B cell (primary cell): ENCODE data around the gene TPRG1L. TPM values are rescaled to one million over a fixed set of nuclear protein-coding genes. Genes with fewer than 3 reads are reported as not detected.

Experiments
- ATAC-seq: fragments of 200-7000 bp; cut with Tn5 transposase; one replicate; pipeline ENCODE4 v1.10.0; 2021; ENCODE audit warnings: low read depth, mild to moderate bottlenecking, moderate number of reproducible peaks, moderate library complexity
- CTCF ChIA-PET: fragments of 350-600 bp; sonication (Branson Sonifier 250); formaldehyde crosslinking; loops from one replicate; lab custom pipeline; 2021; ENCODE audit warnings: antibody characterized with exemption, inconsistent platforms; lab: Charles Lee
- POLR2A ChIA-PET: fragments of 350-600 bp; sonication (Branson Sonifier 250); formaldehyde crosslinking; loops from one replicate; lab custom pipeline; 2021; ENCODE audit warnings: antibody characterized with exemption; lab: Charles Lee
- DNase-seq: peaks from one replicate; pipeline ENCODE4 v3.0.0; 2013
- H2AFZ ChIP-seq: 2 replicates; pipeline ENCODE4 v1.6.1; 2012; ENCODE audit warnings: mild to moderate bottlenecking, low read depth, low read length; ENCODE audit not compliant: insufficient read depth, poor library complexity, severe bottlenecking
- H3K27ac ChIP-seq, 2 donors: 1 replicate in 1 of 2; 2 replicates in 1 of 2; pipeline ENCODE4 v1.5.1; 2012 to 2013; ENCODE audit warnings: low read length in 2 of 2, mild to moderate bottlenecking in 2 of 2, moderate library complexity in 1 of 2
- H3K27me3 ChIP-seq, 4 experiments: fragments of 200-600 bp in 1 of 4; sonication (generic) in 1 of 4; replicated peaks in 1 of 4; 1 replicate in 2 of 4; 2 replicates in 2 of 4; pipeline versions ENCODE4 v1.6.1 to v1.7.0; 2013 to 2016; ENCODE audit warnings: low read length in 3 of 4, mild to moderate bottlenecking in 2 of 4, mixed read lengths in 1 of 4, moderate library complexity in 1 of 4; ENCODE audit not compliant: insufficient read depth in 4 of 4, control insufficient read depth in 3 of 4; ENCODE audit errors: control extremely low read depth in 1 of 4
- H3K36me3 ChIP-seq, 2 experiments: replicated peaks in 1 of 2; 1 replicate in 1 of 2; 2 replicates in 1 of 2; pipeline versions ENCODE4 v1.6.1 to v1.7.1; 2013; ENCODE audit warnings: low read length in 1 of 2; ENCODE audit not compliant: insufficient read depth in 2 of 2, control insufficient read depth in 1 of 2; ENCODE audit errors: control extremely low read depth in 1 of 2, extremely low read depth in 1 of 2
- H3K4me1 ChIP-seq, 2 donors: fragments of 200-600 bp in 1 of 2; sonication (generic) in 1 of 2; 1 replicate in 1 of 2; 2 replicates in 1 of 2; pipeline versions ENCODE4 v1.5.1 to v1.6.1; 2013 to 2017; ENCODE audit warnings: low read length in 2 of 2; ENCODE audit not compliant: control insufficient read depth in 2 of 2, insufficient read depth in 2 of 2
- H3K4me2 ChIP-seq: replicated peaks from 2 replicates; pipeline ENCODE3; 2012; ENCODE audit warnings: mild to moderate bottlenecking, low read depth, low read length; ENCODE audit not compliant: poor library complexity, severe bottlenecking
- H3K4me3 ChIP-seq, 5 experiments: fragments of 200-600 bp in 1 of 5; sonication (generic) in 1 of 5; 1 replicate in 3 of 5; 2 replicates in 2 of 5; pipeline versions ENCODE4 v1.5.1 to v1.7.0; 2011 to 2016; ENCODE audit warnings: low read length in 4 of 5, mild to moderate bottlenecking in 4 of 5, low read depth in 2 of 5, control low read depth in 1 of 5, moderate library complexity in 1 of 5; ENCODE audit not compliant: insufficient read depth in 1 of 5; ENCODE audit errors: control extremely low read depth in 1 of 5, extremely low read depth in 1 of 5
- H3K79me2 ChIP-seq: fragments of 200-600 bp; sonication (generic); one replicate; pipeline ENCODE4 v1.6.0; 2016; ENCODE audit warnings: low read length; ENCODE audit not compliant: control insufficient read depth, insufficient read depth
- H3K9ac ChIP-seq: fragments of 200-600 bp; sonication (generic); 2 replicates; pipeline ENCODE4 v1.6.1; 2017; ENCODE audit warnings: mild to moderate bottlenecking, low read length, moderate library complexity
- H3K9me3 ChIP-seq, 3 donors: one replicate each; pipeline versions ENCODE4 v1.6.1 to v1.7.1; 2013; ENCODE audit warnings: low read length in 2 of 3; ENCODE audit not compliant: control insufficient read depth in 2 of 3, insufficient read depth in 1 of 3; ENCODE audit errors: control extremely low read depth in 1 of 3
- H4K20me1 ChIP-seq: 2 replicates; pipeline ENCODE4 v1.6.0; 2012; ENCODE audit warnings: mild to moderate bottlenecking, low read length; ENCODE audit not compliant: insufficient read depth, control insufficient read depth, poor library complexity, severe bottlenecking
- H3K27ac Mint-ChIP-seq: one replicate; pipeline ENCODE4 v1.8.0; 2021; ENCODE audit warnings: mixed read lengths
- H3K27me3 Mint-ChIP-seq: one replicate; pipeline ENCODE4 v1.8.0; 2021; ENCODE audit warnings: mixed read lengths
- H3K4me1 Mint-ChIP-seq: one replicate; pipeline ENCODE4 v1.8.0; 2021; ENCODE audit warnings: mixed read lengths
- H3K4me3 Mint-ChIP-seq: one replicate; pipeline ENCODE4 v1.8.0; 2021; ENCODE audit warnings: mixed read lengths
- H3K9me3 Mint-ChIP-seq: one replicate; pipeline ENCODE4 v1.8.0; 2022; ENCODE audit warnings: mixed read lengths; ENCODE audit not compliant: insufficient read depth
- EZH2 ChIP-seq: IDR thresholded peaks from 2 replicates; pipeline ENCODE4 v1.6.1; 2012; ENCODE audit warnings: borderline replicate concordance, low read depth, mild to moderate bottlenecking, moderate library complexity, low read length; ENCODE audit not compliant: insufficient read depth, poor library complexity, severe bottlenecking
- WGBS: methylation state at CpG from one replicate; pipeline ENCODE4 v1.1.5; 2013; ENCODE audit warnings: missing lambda C conversion rate; ENCODE audit not compliant: insufficient coverage; 5-methylcytosine and 5-hydroxymethylcytosine counted together
- intact Hi-C: fragments of 100-400 bp; cut with micrococcal nuclease; formaldehyde crosslinking; loops from one replicate; pipeline ENCODE4 v1.10.0; 2022
- polyA plus RNA-seq: library from polyadenylated mRNA; depleted of rRNA; stranded (reverse); fragments of >200 nt; gene quantifications from 2 replicates; pipeline ENCODE4 v1.2.3, GENCODE V29; 2012
- total RNA-seq, 2 donors: library from RNA; stranded (reverse); fragments of 120-200 nt in 1 of 2; gene quantifications; 1 replicate in 1 of 2; 2 replicates in 1 of 2; pipeline versions ENCODE4 v1.2.3 to v1.2.4, GENCODE V29; 2013 to 2022
- TF ChIP-seq, protein P1 (sequence below): fragments of 200-600 bp; IDR thresholded peaks from one replicate; pipeline ENCODE4 v1.8.0; 2022; ENCODE audit warnings: antibody characterized with exemption, mild to moderate bottlenecking

TPRG1L gene
- total and polyA plus RNA-seq, 2 donors (not counting 1 experiment from before 2014, with no cell fraction given): 19.5 to 48.6 TPM

DNA sequence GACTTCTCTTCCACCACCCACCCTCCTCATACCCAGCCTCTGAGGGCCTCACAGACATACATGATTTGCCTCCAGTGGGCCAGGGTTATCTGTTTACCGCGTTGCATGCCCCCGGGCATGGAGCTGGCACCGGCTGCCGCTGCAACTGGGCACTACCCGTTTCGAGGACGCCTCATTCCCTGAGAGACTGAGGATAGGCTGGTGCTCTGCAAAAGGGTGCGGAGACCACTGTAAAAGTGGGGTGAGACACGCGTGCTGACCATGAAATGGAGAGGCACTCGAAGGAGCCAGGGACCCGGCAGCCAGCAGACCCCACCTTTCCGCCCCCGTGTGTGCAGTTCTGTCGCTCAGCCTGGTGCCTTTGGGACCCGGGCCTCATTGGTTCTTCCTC is 48.2 kb downstream of the TPRG1L start:
- Histone ChIP-seq H2AFZ (peak overlapping the region; percentile 46), H3K27me3 (peaks cover 0 to 1% (median 0%) of the 10 kb centered on the region in 4 experiments), H4K20me1 (no peaks in the 10 kb centered on the region), H3K4me1 (peaks cover 41 to 59% of the 10 kb centered on the region in 2 donors), H3K9ac (peak overlapping the region; percentile 52), H3K36me3 (no peaks in the 10 kb centered on the region), H3K4me2 (peak overlapping the region; percentile 68), H3K27ac (peak overlapping the region; percentile 33 to 43), H3K79me2 (no peaks in the 10 kb centered on the region), H3K9me3 (peaks cover 0 to under 1% (median 0%) of the 10 kb centered on the region in 3 donors), H3K4me3 (peak overlapping the region in 4 of 5 experiments; percentile 16 to 52 (median 43))
- Mint-ChIP-seq H3K9me3 (no peaks in the 10 kb centered on the region), H3K27me3 (no peaks in the 10 kb centered on the region), H3K4me3 (peak overlapping the region; percentile 84), H3K4me1 (peaks cover 56% of the 10 kb centered on the region), H3K27ac (peak overlapping the region; percentile 80)
- intact Hi-C loops: no loop called here
- WGBS: 68% methylated on average over 17 of the region's 17 CpGs
- ChIA-PET POLR2A (interaction anchor here (0.6 kb wide), 1 partner anchor 1560 kb away, joined by 5 read pairs; no protein-coding TSS in a partner anchor), CTCF (interaction anchor here (0.9 to 2.5 kb wide), 7 partner anchors 13 to 54 kb away, joined by 3 to 9 read pairs (median 4); partner anchors contain the start of gene WRAP73)
- DNase-seq (no peak), ATAC-seq (peak; percentile 8)
- no peak for TF ChIP-seq EZH2
- TF ChIP-seq, protein P1, sequence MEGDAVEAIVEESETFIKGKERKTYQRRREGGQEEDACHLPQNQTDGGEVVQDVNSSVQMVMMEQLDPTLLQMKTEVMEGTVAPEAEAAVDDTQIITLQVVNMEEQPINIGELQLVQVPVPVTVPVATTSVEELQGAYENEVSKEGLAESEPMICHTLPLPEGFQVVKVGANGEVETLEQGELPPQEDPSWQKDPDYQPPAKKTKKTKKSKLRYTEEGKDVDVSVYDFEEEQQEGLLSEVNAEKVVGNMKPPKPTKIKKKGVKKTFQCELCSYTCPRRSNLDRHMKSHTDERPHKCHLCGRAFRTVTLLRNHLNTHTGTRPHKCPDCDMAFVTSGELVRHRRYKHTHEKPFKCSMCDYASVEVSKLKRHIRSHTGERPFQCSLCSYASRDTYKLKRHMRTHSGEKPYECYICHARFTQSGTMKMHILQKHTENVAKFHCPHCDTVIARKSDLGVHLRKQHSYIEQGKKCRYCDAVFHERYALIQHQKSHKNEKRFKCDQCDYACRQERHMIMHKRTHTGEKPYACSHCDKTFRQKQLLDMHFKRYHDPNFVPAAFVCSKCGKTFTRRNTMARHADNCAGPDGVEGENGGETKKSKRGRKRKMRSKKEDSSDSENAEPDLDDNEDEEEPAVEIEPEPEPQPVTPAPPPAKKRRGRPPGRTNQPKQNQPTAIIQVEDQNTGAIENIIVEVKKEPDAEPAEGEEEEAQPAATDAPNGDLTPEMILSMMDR: no peak

DNA sequence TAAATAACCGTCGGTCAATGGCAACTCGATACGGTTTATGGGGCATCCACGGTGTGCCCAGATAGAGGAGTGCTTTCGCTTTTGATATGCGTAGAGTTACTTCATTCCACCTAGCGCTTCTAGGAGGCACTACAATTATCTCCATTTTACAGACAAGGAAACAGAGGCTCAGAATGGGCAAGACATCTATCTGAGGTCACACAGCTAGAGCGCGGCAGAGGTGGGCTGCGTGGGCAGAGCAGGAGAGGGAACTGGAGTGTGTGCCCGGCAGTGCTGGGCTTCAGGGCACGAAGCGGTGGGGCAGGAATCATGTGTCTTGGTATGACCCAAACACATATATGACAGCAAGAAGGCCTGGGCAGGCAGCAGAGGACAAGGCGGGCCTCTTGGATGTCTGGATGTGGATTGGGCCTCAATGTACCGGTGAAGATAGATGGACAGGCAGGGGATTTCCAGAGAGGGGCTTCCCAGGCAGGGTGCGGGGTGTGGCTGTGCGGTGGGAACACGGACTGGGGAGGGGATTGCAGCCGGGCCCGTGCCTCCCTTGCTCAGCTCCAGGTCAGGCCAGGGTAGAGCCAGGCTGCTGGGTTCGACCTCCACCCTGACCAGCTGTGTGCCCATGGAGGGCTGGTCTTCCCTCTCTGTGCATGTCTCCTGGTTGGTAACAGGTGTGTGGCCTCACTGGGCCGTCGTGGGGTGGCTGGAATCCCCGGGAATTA is 48.7 kb downstream of the TPRG1L start:
- Histone ChIP-seq H3K27ac (peak overlapping the region; percentile 33 to 43), H3K9ac (peak overlapping the region; percentile 52), H3K27me3 (no peaks in the 10 kb centered on the region), H3K36me3 (no peaks in the 10 kb centered on the region), H3K4me3 (peak overlapping the region in 4 of 5 experiments; percentile 16 to 52 (median 43)), H4K20me1 (no peaks in the 10 kb centered on the region), H3K4me2 (peak overlapping the region; percentile 68), H3K4me1 (peaks cover 42 to 59% of the 10 kb centered on the region in 2 donors), H3K9me3 (no peaks in the 10 kb centered on the region), H3K79me2 (no peaks in the 10 kb centered on the region), H2AFZ (peak overlapping the region; percentile 46)
- H3K27me3 Mint-ChIP-seq: no peaks in the 10 kb centered on the region
- DNase-seq (peak; percentile 64), ATAC-seq (peak; percentile 64)
- POLR2A ChIA-PET: no interaction called here
- peaks cover 56% of the 10 kb centered on the region for H3K4me1 Mint-ChIP-seq
- peak overlapping the region; percentile 80 for H3K27ac Mint-ChIP-seq
- intact Hi-C loops: no loop called here
- 63% methylated on average over 16 of the region's 25 CpGs for WGBS
- peak overlapping the region; percentile 84 for H3K4me3 Mint-ChIP-seq
- CTCF ChIA-PET: interaction anchor here (0.9 to 2.0 kb wide), 6 partner anchors 13 to 55 kb away, joined by 3 to 6 read pairs (median 4); partner anchors contain the start of gene WRAP73
- TF ChIP-seq, protein P1: peak; percentile 36
- TF ChIP-seq EZH2: no peak
- H3K9me3 Mint-ChIP-seq: no peaks in the 10 kb centered on the region
